Panc1 (cell line): ENCODE measurements around the gene OR7A10. TPM values are rescaled to one million over a fixed set of nuclear protein-coding genes. Genes with fewer than 3 reads are reported as not detected.

Experiments
- ATAC-seq: fragments of 200-7000 bp; cut with Tn5 transposase; 2 replicates; pipeline ENCODE4 v1.9.1; 2020; ENCODE audit warnings: mild to moderate bottlenecking, moderate library complexity
- BruUV-seq: library from RNA; stranded (reverse); fragments of 400-500 nt; replicated peaks from 2 replicates; lab custom pipeline; 2021; lab: Mats Ljungman, UMichigan
- CTCF ChIA-PET: fragments of 300-600 bp; sonication (Branson Sonifier 250); formaldehyde crosslinking; loops from one replicate; lab custom pipeline; 2022; ENCODE audit warnings: antibody characterized with exemption; lab: Charles Lee
- POLR2A ChIA-PET: fragments of 300-600 bp; sonication (Branson Sonifier 250); formaldehyde crosslinking; loops from one replicate; lab custom pipeline; 2022; ENCODE audit warnings: antibody characterized with exemption; lab: Charles Lee
- DNase-seq: peaks from one replicate; pipeline ENCODE4 v3.0.0-alpha.2; 2010; ENCODE audit warnings: low read depth, low spot score
- H3K27ac ChIP-seq: 2 replicates; pipeline ENCODE4 v1.5.1; 2011; ENCODE audit warnings: mild to moderate bottlenecking, low read length, inconsistent platforms
- H3K27me3 ChIP-seq: fragments of 200-500 bp; sonication (Bioruptor generic); 2 replicates; pipeline ENCODE4 v1.6.0; 2014; ENCODE audit warnings: low read length, inconsistent platforms; ENCODE audit not compliant: control insufficient read depth, insufficient read depth
- H3K36me3 ChIP-seq: fragments of 200-500 bp; sonication (Bioruptor generic); 2 replicates; pipeline ENCODE4 v1.5.1; 2014; ENCODE audit warnings: inconsistent platforms, mild to moderate bottlenecking, low read length, moderate library complexity; ENCODE audit not compliant: control insufficient read depth, insufficient read depth
- H3K4me1 ChIP-seq: 2 replicates; pipeline ENCODE4 v1.5.1; 2011; ENCODE audit warnings: inconsistent platforms, mild to moderate bottlenecking, low read length, moderate library complexity; ENCODE audit not compliant: control insufficient read depth, insufficient read depth
- H3K4me3 ChIP-seq, 2 experiments: 2 replicates each; pipeline ENCODE4 v1.5.1; 2011 to 2012; ENCODE audit warnings: low read depth in 2 of 2, low read length in 2 of 2, mild to moderate bottlenecking in 2 of 2, inconsistent platforms in 1 of 2, moderate library complexity in 1 of 2
- H3K9me3 ChIP-seq: fragments of 200-500 bp; sonication (Bioruptor generic); 2 replicates; pipeline ENCODE4 v1.5.1; 2014; ENCODE audit warnings: low read depth, mild to moderate bottlenecking, inconsistent platforms, low read length, moderate library complexity; ENCODE audit not compliant: control insufficient read depth, insufficient read depth
- POLR2AphosphoS5 ChIP-seq: IDR thresholded peaks from 2 replicates; pipeline ENCODE4 v1.6.1; 2012; ENCODE audit warnings: mild to moderate bottlenecking, low read depth, low read length, moderate library complexity
- SIN3A ChIP-seq: IDR thresholded peaks from 2 replicates; pipeline ENCODE4 v1.6.1; 2012; ENCODE audit warnings: low read depth, mild to moderate bottlenecking, low read length, moderate library complexity, borderline replicate concordance; ENCODE audit not compliant: insufficient read depth
- TCF7L2 ChIP-seq: IDR thresholded peaks from 2 replicates; pipeline ENCODE4 v1.6.1; 2011; ENCODE audit warnings: mild to moderate bottlenecking, low read depth, low read length, inconsistent platforms
- in situ Hi-C: cut with HindIII; loops from 2 replicates; pipeline ENCODE4 v1.10.0; 2016; ENCODE audit warnings: low sequenced_read_pairs, low pct_unique_long_range_greater_than_20kb
- intact Hi-C: fragments of 100-400 bp; cut with micrococcal nuclease; formaldehyde crosslinking; loops from one replicate; pipeline ENCODE4 v1.10.0; 2022; ENCODE audit not compliant: unreplicated experiment
- total RNA-seq: library from RNA; stranded (reverse); gene quantifications from one replicate; pipeline ENCODE4 v1.2.1, GENCODE V29; 2021; ENCODE audit not compliant: unreplicated experiment
- TF ChIP-seq, protein P1 (sequence below), 2 experiments: IDR thresholded peaks; 2 replicates each; pipeline ENCODE4 v1.6.1; 2011 to 2012; ENCODE audit warnings: low read depth in 2 of 2, control low read depth in 1 of 2, low read length in 1 of 2, mild to moderate bottlenecking in 1 of 2, moderate library complexity in 1 of 2; ENCODE audit not compliant: insufficient read depth in 1 of 2
- TF ChIP-seq, protein P2 (sequence below): fragments of 450-650 bp; IDR thresholded peaks from 2 replicates; pipeline ENCODE4 v1.5.1; 2017; ENCODE audit warnings: mild to moderate bottlenecking

The OR7A10 gene
- total RNA-seq, 1 experiment from 2014 or later, result not detected

DNA sequence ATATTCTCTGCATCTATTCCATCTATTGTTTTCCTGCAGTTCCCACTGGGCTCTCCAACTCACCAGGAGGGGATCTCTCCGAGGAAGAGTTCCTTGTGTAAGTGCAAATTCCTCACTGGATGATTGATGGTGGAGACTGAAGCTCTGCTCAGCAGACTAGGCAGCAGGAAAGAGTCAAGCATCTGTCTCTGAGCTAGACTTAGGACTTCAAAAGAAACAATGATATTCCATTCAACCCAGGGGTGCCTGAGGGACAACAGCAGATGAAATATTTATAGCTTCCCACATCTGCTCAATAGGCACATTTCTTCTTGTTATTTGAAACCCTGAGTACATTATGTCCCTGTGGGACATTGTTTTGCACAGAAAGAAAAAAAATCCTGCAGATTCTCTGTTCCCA, 13.7 kb downstream of the OR7A10 start, which contains the start of the genes OR7A5 and OR7C1:
OR7A5 (minus strand) TSS at position 175 of the 400 bp plus-strand sequence. CDS start 6,944 bp downstream, outside the sequence.
OR7C1 (minus strand) TSS at position 175 of the 400 bp plus-strand sequence. CDS start 35,049 bp downstream, outside the sequence.
- Histone ChIP-seq H3K4me1 (no peaks in the 10 kb centered on the region), H3K36me3 (no peaks in the 10 kb centered on the region), H3K27me3 (peaks cover 2% of the 10 kb centered on the region; the same call in 1 of the 2 replicates), H3K27ac (no peak within 1 kb of the TSS), H3K9me3 (no peaks in the 10 kb centered on the region), H3K4me3 (no peak within 1 kb of the TSS)
- no TSS peak for BruUV-seq
- DNase-seq (no peak), ATAC-seq (no peak)
- in situ Hi-C loops, result no loop called here
- no peak for TF ChIP-seq POLR2AphosphoS5
- TF ChIP-seq SIN3A, result no peak
- TF ChIP-seq TCF7L2, result no peak
- TF ChIP-seq, protein P1, sequence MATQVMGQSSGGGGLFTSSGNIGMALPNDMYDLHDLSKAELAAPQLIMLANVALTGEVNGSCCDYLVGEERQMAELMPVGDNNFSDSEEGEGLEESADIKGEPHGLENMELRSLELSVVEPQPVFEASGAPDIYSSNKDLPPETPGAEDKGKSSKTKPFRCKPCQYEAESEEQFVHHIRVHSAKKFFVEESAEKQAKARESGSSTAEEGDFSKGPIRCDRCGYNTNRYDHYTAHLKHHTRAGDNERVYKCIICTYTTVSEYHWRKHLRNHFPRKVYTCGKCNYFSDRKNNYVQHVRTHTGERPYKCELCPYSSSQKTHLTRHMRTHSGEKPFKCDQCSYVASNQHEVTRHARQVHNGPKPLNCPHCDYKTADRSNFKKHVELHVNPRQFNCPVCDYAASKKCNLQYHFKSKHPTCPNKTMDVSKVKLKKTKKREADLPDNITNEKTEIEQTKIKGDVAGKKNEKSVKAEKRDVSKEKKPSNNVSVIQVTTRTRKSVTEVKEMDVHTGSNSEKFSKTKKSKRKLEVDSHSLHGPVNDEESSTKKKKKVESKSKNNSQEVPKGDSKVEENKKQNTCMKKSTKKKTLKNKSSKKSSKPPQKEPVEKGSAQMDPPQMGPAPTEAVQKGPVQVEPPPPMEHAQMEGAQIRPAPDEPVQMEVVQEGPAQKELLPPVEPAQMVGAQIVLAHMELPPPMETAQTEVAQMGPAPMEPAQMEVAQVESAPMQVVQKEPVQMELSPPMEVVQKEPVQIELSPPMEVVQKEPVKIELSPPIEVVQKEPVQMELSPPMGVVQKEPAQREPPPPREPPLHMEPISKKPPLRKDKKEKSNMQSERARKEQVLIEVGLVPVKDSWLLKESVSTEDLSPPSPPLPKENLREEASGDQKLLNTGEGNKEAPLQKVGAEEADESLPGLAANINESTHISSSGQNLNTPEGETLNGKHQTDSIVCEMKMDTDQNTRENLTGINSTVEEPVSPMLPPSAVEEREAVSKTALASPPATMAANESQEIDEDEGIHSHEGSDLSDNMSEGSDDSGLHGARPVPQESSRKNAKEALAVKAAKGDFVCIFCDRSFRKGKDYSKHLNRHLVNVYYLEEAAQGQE (IDR thresholded peaks at IDR 0.05; ENCODE audit: insufficient read depth in 1 of 2, low read depth in 2 of 2, low read length in 1 of 2), result no peak
- TF ChIP-seq, protein P2, sequence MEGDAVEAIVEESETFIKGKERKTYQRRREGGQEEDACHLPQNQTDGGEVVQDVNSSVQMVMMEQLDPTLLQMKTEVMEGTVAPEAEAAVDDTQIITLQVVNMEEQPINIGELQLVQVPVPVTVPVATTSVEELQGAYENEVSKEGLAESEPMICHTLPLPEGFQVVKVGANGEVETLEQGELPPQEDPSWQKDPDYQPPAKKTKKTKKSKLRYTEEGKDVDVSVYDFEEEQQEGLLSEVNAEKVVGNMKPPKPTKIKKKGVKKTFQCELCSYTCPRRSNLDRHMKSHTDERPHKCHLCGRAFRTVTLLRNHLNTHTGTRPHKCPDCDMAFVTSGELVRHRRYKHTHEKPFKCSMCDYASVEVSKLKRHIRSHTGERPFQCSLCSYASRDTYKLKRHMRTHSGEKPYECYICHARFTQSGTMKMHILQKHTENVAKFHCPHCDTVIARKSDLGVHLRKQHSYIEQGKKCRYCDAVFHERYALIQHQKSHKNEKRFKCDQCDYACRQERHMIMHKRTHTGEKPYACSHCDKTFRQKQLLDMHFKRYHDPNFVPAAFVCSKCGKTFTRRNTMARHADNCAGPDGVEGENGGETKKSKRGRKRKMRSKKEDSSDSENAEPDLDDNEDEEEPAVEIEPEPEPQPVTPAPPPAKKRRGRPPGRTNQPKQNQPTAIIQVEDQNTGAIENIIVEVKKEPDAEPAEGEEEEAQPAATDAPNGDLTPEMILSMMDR, result no peak
- POLR2A ChIA-PET, result no interaction called here
- CTCF ChIA-PET, result no interaction called here
- intact Hi-C loops, result no loop called here

DNA sequence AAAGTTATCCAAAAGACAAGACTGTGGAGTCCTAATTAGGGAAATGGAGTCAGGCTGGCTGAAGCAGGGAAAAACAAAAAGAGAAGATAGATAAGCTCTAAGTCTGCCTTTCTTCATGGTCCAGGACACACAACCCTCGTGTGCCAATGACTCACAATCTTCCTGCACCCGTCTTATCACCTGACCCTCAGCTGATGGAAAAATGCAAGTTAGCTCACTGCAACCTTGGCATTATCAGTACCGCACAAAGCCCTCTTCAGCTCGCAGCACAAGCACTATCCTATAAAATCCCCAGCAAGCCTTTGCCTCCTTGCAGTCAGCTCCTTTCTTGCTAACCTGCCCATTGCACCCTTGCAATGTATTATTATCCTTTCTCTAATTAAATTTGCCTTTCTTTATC, 18.0 kb downstream of the OR7A10 start:
- H3K4me3 ChIP-seq, result no peak overlapping the region
- H3K27me3 ChIP-seq, result peaks cover 7% of the 10 kb centered on the region
- H3K4me1 ChIP-seq, result no peaks in the 10 kb centered on the region
- ChIA-PET CTCF (no interaction called here), POLR2A (no interaction called here)
- no peak overlapping the region for H3K27ac ChIP-seq
- no peaks in the 10 kb centered on the region for H3K9me3 ChIP-seq
- H3K36me3 ChIP-seq, result no peaks in the 10 kb centered on the region
- ATAC-seq (no peak), DNase-seq (no peak)
- intact Hi-C loops (no loop called here), in situ Hi-C loops (no loop called here)
- TF ChIP-seq TCF7L2 (no peak), SIN3A (no peak), POLR2AphosphoS5 (no peak)
- TF ChIP-seq, protein P2, result no peak
- TF ChIP-seq, protein P1 (IDR thresholded peaks at IDR 0.05; ENCODE audit: insufficient read depth in 1 of 2, low read depth in 2 of 2, low read length in 1 of 2), result no peak
- BruUV-seq, result no TSS peak
